T-helper 17 cell (primary cell): ENCODE results near the gene KRT82. TPM values are rescaled to one million over a fixed set of nuclear protein-coding genes. Genes with fewer than 3 reads are reported as not detected.

Experiments
- ATAC-seq: fragments of 150-1000 bp; cut with Tn5 transposase; 2 replicates; pipeline ENCODE4 v1.10.0; 2021; ENCODE audit warnings: mild to moderate bottlenecking, moderate library complexity
- DNase-seq, 3 donors: peaks; one replicate each; pipeline versions ENCODE4 v3.0.0 to v3.0.0-alpha.2; 2020 to 2021
- H3K9me3 ChIP-seq: one replicate; pipeline ENCODE4 v1.7.0; 2013; ENCODE audit warnings: low read length, mild to moderate bottlenecking; ENCODE audit not compliant: control insufficient read depth, poor library complexity, severe bottlenecking
- H3K27ac Mint-ChIP-seq: one replicate; pipeline ENCODE4 v1.8.0; 2022; ENCODE audit warnings: mild to moderate bottlenecking, moderate library complexity, mixed read lengths
- H3K27me3 Mint-ChIP-seq: one replicate; pipeline ENCODE4 v1.8.0; 2022; ENCODE audit warnings: mixed read lengths
- H3K36me3 Mint-ChIP-seq: one replicate; pipeline ENCODE4 v1.8.0; 2022; ENCODE audit warnings: low read depth, mixed read lengths
- H3K4me1 Mint-ChIP-seq: one replicate; pipeline ENCODE4 v1.8.0; 2022; ENCODE audit warnings: mild to moderate bottlenecking, mixed read lengths
- H3K4me3 Mint-ChIP-seq: one replicate; pipeline ENCODE4 v1.8.0; 2022; ENCODE audit warnings: mild to moderate bottlenecking, moderate library complexity, mixed read lengths
- total RNA-seq, 4 donors: library from RNA in 2 of 4; stranded (reverse) in 2 of 4; gene quantifications; one replicate each; pipeline ENCODE4 v1.2.3 and lab custom pipeline; 2022 to 2026

The KRT82 gene
- total RNA-seq, 2 donors from 2014 or later: not detected

- DNase-seq: no peak
- no peaks in the 10 kb centered on the region for H3K36me3 Mint-ChIP-seq
- no peak for ATAC-seq
- H3K27me3 Mint-ChIP-seq: peaks cover 78% of the 10 kb centered on the region
- H3K4me3 Mint-ChIP-seq: no peak overlapping the region
- H3K4me1 Mint-ChIP-seq: no peaks in the 10 kb centered on the region
- H3K27ac Mint-ChIP-seq: no peak overlapping the region
- H3K9me3 ChIP-seq: no peaks in the 10 kb centered on the region
Observed at GRCh38 chr12:52432559-52433207, 26.5 kb upstream of the KRT82 start.

DNA sequence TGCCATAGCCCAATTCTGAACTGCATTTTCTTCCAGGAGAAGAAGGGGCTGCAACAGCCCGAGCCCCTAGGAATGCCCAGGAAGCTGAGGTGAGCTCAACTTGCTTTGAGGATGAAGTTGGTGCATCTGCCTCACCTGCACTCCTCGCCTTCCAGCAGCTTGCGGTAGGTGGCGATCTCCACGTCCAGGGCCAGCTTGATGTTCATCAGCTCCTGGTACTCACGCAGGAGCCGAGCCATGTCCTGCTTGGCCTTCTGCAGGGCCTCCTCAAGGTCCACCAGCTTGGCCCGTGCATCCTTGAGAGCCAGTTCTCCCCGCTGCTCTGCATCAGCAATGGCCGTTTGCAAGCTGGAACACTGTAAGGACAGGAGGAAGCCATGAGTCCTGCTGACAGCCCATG lies 22.0 kb upstream of the KRT82 start:
- DNase-seq: no peak
- H3K4me1 Mint-ChIP-seq: no peaks in the 10 kb centered on the region
- H3K27me3 Mint-ChIP-seq: peaks cover 54% of the 10 kb centered on the region
- no peaks in the 10 kb centered on the region for H3K36me3 Mint-ChIP-seq
- H3K9me3 ChIP-seq: no peaks in the 10 kb centered on the region
- ATAC-seq: no peak
- no peak overlapping the region for H3K27ac Mint-ChIP-seq
- no peak overlapping the region for H3K4me3 Mint-ChIP-seq

DNA sequence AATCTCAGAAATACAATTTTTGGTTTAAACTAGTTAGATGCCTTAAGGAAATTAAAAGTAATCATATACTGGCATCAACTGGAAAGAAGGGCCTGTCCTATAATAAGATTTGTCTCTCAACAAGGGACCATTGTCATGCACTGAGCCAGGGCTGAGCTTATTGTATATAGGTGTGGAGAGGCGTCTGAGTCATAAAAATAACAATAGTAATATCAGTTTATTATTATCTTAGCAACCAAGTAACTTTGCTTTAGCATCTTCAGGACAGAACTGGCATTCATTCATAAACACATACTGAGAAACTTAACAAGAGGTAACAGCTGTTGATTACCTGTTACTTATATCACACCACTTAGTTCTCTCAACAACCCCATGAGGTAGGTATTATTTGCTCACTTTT lies 20.9 kb upstream of the KRT82 start:
- Mint-ChIP-seq H3K4me3 (no peak overlapping the region), H3K27me3 (peaks cover 57% of the 10 kb centered on the region), H3K4me1 (no peaks in the 10 kb centered on the region), H3K27ac (no peak overlapping the region), H3K36me3 (no peaks in the 10 kb centered on the region)
- ATAC-seq: no peak
- DNase-seq: no peak
- H3K9me3 ChIP-seq: no peaks in the 10 kb centered on the region

GRCh38 chr12:52426034-52426433 lies 19.9 kb upstream of the KRT82 start:
- no peak overlapping the region for H3K4me3 Mint-ChIP-seq

GRCh38 chr12:52425466-52425865 lies 19.3 kb upstream of the KRT82 start:
- no peaks in the 10 kb centered on the region for H3K9me3 ChIP-seq
- no peaks in the 10 kb centered on the region for H3K36me3 Mint-ChIP-seq
- H3K4me3 Mint-ChIP-seq: no peak overlapping the region
- ATAC-seq: no peak
- no peak for DNase-seq
- no peaks in the 10 kb centered on the region for H3K4me1 Mint-ChIP-seq
- H3K27ac Mint-ChIP-seq: no peak overlapping the region
- peaks cover 56% of the 10 kb centered on the region for H3K27me3 Mint-ChIP-seq

More at GRCh38 chr12:52426034-52426433, 19.9 kb upstream of the KRT82 start:
- H3K9me3 ChIP-seq: no peaks in the 10 kb centered on the region
- H3K27me3 Mint-ChIP-seq: peaks cover 61% of the 10 kb centered on the region
- DNase-seq (no peak), ATAC-seq (no peak)
- H3K36me3 Mint-ChIP-seq: no peaks in the 10 kb centered on the region
- no peaks in the 10 kb centered on the region for H3K4me1 Mint-ChIP-seq
- H3K27ac Mint-ChIP-seq: no peak overlapping the region

DNA sequence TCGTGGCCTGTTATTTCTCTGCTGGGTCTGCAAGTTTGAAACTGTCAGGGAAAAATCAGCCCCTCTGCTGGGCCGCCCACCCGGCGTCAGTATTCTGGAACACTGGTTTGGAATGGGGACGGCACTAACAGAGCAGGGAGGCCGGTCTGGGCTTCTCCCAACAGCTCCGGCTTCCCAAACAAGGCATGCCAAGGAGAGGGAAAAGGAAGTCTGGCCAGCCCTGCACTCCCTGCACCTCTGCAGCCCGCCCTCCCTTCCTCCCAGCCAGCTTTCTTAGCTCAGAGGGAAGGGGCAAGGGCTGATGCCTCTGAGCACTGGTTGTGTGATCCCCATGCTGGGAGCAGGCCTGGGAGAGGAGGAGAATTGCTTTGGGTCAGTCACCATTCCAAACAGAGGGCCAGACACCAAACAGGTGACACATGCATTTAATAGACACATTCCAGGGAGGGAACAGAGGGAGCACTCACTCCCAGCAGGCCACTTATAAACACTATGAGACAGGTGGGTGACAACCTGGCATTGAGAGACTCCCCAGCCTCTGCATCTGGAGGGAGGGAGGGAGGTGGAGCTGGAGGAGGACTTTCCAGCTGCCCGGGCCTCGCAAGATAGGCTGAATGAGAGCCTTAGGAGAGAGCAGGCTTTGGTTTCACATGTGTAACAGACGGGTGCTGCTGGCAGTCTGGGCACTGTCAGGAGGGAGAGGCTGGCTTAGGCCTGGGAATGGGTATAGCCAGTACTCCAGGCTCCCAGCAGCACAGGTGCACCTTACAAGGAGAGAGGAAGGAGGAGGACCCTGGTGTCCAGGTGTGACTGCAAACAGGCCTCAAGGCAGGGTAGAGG lies 17.7 kb upstream of the KRT82 start:
- no peak for ATAC-seq

GRCh38 chr12:52423035-52423434 lies 16.9 kb upstream of the KRT82 start:
- DNase-seq: no peak

More for the DNA sequence above, 17.7 kb upstream of the KRT82 start:
- Mint-ChIP-seq H3K27ac (no peak overlapping the region), H3K4me1 (no peaks in the 10 kb centered on the region), H3K27me3 (peaks cover 50% of the 10 kb centered on the region), H3K36me3 (peaks cover 2% of the 10 kb centered on the region), H3K4me3 (no peak overlapping the region)
- no peak for DNase-seq
- no peaks in the 10 kb centered on the region for H3K9me3 ChIP-seq

DNA sequence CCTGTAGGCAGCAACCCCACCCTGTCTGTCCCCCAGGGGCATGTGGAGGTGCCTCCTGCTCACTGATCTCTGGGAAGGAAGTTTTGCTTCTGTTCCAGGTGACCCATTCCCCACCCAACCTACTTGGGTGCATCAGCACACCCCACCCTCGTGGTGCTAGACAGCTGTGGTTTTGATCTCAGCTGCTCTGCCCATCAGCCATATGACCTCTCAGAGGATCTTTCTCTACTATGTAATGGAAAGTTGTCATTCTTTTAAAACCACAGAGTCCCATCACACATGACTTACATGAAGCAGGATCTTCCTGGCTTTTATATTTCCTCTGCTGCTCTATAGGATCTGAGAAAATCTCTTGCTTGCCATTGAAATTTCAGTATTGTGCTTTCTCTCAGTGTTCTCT lies 13.5 kb upstream of the KRT82 start:
- no peak for DNase-seq

More at GRCh38 chr12:52423035-52423434, 16.9 kb upstream of the KRT82 start:
- no peak overlapping the region for H3K27ac Mint-ChIP-seq
- ATAC-seq: no peak
- peaks cover 44% of the 10 kb centered on the region for H3K27me3 Mint-ChIP-seq
- H3K36me3 Mint-ChIP-seq: peaks cover 2% of the 10 kb centered on the region
- no peaks in the 10 kb centered on the region for H3K9me3 ChIP-seq
- H3K4me1 Mint-ChIP-seq: no peaks in the 10 kb centered on the region
- H3K4me3 Mint-ChIP-seq: no peak overlapping the region

DNA sequence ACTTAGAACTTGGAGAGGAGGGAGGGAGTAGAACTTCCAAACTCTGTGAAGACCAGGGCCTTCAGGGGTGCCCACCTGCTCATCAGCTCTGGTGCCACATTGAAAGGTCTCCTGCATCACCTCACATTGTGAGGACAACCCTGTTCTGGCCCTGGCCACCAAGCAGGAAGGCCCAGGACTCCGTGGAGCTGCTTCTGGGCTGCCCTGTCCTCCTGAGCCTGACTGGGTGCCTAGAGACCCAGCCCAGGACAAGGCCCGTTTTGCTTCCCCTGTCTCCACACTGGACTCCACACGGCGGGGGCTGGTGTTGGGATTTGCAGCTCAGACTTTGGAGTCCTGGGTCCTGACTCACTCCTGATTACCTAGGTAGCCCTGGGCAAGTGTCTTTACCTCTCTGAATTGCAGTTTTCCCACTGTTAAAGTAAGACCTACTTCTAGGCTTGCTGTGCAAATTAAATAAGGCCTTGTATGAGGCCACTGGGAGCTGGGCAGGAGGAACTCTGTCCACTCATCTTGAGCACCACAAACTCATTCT lies 12.5 kb upstream of the KRT82 start:
- DNase-seq (no peak), ATAC-seq (no peak)
- Mint-ChIP-seq H3K36me3 (peaks cover 2% of the 10 kb centered on the region), H3K4me1 (no peaks in the 10 kb centered on the region), H3K4me3 (no peak overlapping the region), H3K27ac (no peak overlapping the region), H3K27me3 (peaks cover 46% of the 10 kb centered on the region)
- H3K9me3 ChIP-seq: no peaks in the 10 kb centered on the region

More for the DNA sequence above, 13.5 kb upstream of the KRT82 start:
- peaks cover 2% of the 10 kb centered on the region for H3K36me3 Mint-ChIP-seq
- H3K4me3 Mint-ChIP-seq: no peak overlapping the region
- no peaks in the 10 kb centered on the region for H3K9me3 ChIP-seq
- peaks cover 52% of the 10 kb centered on the region for H3K27me3 Mint-ChIP-seq
- ATAC-seq: no peak
- no peak overlapping the region for H3K27ac Mint-ChIP-seq
- no peaks in the 10 kb centered on the region for H3K4me1 Mint-ChIP-seq

DNA sequence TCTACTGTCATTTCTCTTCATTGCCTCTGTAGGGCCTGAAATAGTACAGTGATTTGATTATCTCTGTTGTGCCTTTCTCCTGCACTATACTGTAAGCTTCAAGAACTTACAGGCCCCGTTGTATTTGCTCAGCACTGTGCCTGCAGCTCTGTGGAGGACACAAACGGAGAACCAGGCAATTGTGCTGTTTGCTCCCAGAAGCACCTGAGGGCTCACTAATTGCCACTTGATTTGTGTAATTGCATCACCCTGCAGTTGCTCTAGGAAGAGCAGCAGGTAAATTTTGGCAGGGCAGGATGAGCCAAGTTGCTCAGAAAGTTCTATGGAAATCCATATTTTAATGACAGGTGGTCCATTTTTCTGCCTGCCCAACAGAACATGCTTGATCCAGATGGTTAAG lies 11.6 kb upstream of the KRT82 start:
- Mint-ChIP-seq H3K4me3 (no peak overlapping the region), H3K36me3 (peaks cover 2% of the 10 kb centered on the region), H3K27ac (no peak overlapping the region), H3K4me1 (peaks cover 2% of the 10 kb centered on the region), H3K27me3 (peaks cover 45% of the 10 kb centered on the region)
- H3K9me3 ChIP-seq: no peaks in the 10 kb centered on the region
- ATAC-seq (no peak), DNase-seq (no peak)

- no peaks in the 10 kb centered on the region for H3K9me3 ChIP-seq
- ATAC-seq (no peak), DNase-seq (no peak)
- Mint-ChIP-seq H3K4me1 (peaks cover 2% of the 10 kb centered on the region), H3K36me3 (peaks cover 2% of the 10 kb centered on the region), H3K27ac (no peak overlapping the region), H3K27me3 (peaks cover 39% of the 10 kb centered on the region), H3K4me3 (no peak overlapping the region)
Observed at GRCh38 chr12:52416795-52417194, 10.7 kb upstream of the KRT82 start.

DNA sequence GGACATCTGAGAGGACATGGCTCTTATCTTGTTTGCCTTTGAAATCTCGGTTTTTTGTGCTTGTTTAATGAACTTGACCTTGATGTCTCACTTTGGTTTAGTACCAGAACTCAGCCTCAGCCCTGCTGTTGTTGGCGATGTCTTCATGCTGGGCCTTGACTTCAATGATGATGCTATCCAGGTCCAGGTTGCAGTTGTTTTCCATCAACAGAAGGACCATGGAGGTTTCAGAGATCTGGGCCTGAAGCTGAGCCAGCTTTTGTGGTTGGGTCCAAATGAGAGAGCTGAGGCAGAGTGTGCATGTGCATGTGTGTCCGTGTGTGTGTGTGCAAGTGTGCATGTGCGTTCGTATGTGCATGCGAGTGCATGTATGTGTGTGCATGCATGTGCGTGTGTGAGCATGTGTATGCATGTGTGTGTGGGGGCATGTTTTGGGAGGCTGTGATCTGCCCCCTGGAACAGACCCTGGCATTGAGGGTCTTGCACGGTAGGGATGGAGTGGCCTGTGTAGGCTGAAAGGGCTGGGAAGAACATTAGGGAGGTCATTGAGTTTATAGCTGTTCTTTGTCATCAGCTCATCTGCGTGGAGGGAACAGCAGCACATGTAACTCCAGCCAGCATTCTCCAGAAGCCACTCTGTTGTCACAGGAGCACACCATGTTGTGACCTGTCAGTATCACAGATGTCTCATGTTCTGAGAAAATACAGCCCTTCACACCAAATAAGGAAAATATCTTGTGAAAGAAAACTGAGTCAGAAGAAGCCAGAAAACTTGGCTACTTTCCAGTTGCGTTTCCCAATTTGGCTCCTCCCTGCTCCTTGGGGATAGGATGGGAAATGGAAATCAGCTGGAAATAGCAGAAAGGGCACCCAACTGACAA lies 10.0 kb upstream of the KRT82 start:
- Mint-ChIP-seq H3K4me1 (peaks cover 2% of the 10 kb centered on the region), H3K4me3 (no peak overlapping the region), H3K27me3 (peaks cover 38% of the 10 kb centered on the region), H3K27ac (no peak overlapping the region), H3K36me3 (peaks cover 2% of the 10 kb centered on the region)
- DNase-seq: no peak
- no peaks in the 10 kb centered on the region for H3K9me3 ChIP-seq
- no peak for ATAC-seq

DNA sequence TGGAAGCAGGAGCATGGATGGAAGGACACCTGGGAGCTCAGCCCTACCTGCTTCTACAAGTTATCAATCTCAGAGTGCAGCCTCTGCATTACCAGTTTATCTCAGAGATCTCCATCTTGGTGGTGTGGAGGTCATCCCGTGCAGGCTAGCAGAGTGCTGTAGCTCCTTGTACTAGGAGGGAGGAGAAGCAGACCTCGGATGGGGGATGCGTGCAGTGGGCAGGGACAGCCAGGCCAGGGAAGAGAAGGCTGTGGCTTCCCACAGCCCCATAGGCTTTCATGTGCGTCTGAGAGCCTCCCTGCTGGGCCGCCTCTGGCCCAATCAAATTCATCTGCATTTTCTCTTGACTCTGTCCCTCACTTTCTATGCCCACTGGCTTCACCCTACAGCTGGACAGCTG lies 8.8 kb upstream of the KRT82 start:
- Mint-ChIP-seq H3K27me3 (peaks cover 35% of the 10 kb centered on the region), H3K36me3 (peaks cover under 1% of the 10 kb centered on the region), H3K4me1 (peaks cover 2% of the 10 kb centered on the region), H3K27ac (no peak overlapping the region), H3K4me3 (no peak overlapping the region)
- no peaks in the 10 kb centered on the region for H3K9me3 ChIP-seq
- no peak for ATAC-seq
- DNase-seq: no peak
